ENCODE results near the gene UBR4. TPM values are rescaled to one million over a fixed set of nuclear protein-coding genes. Genes with fewer than 3 reads are reported as not detected.

UBR4 gene
- total RNA-seq, 1 donor from 2014 or later, result 125 TPM

- Histone ChIP-seq H3K27ac (no peak overlapping the region), H3K36me3 (peaks cover 97% of the 10 kb centered on the region), H3K4me3 (no peak overlapping the region), H3K27me3 (ENCODE audit: low read depth) (no peaks in the 10 kb centered on the region), H3K9me3 (no peaks in the 10 kb centered on the region), H3K4me1 (no peaks in the 10 kb centered on the region)
- intact Hi-C loops (cut with DNase I), result no loop called here
- ATAC-seq, result no peak
- DNase-seq, result no peak
- no peak for TF ChIP-seq CTCF (IDR thresholded peaks at IDR 0.05)
These were observed 17.1 kb downstream of the UBR4 start for GRCh38 chr1:19193004-19193403.

GRCh38 chr1:19191811-19192210 is 18.3 kb downstream of the UBR4 start:
- Histone ChIP-seq H3K27me3 (ENCODE audit: low read depth) (no peaks in the 10 kb centered on the region), H3K9me3 (no peaks in the 10 kb centered on the region), H3K27ac (no peak overlapping the region), H3K4me3 (no peak overlapping the region), H3K36me3 (peaks cover 97% of the 10 kb centered on the region), H3K4me1 (no peaks in the 10 kb centered on the region)
- ATAC-seq, result no peak
- TF ChIP-seq CTCF (IDR thresholded peaks at IDR 0.05), result no peak
- intact Hi-C loops (cut with DNase I), result no loop called here
- DNase-seq, result no peak

- H3K4me3 ChIP-seq, result no peak overlapping the region
- ATAC-seq, result no peak
- H3K27me3 ChIP-seq (ENCODE audit: low read depth), result no peaks in the 10 kb centered on the region
- no peak overlapping the region for H3K27ac ChIP-seq
- peaks cover 99% of the 10 kb centered on the region for H3K36me3 ChIP-seq
- no peak for DNase-seq
- H3K4me1 ChIP-seq, result no peaks in the 10 kb centered on the region
- no peaks in the 10 kb centered on the region for H3K9me3 ChIP-seq
- TF ChIP-seq CTCF (IDR thresholded peaks at IDR 0.05), result no peak
- intact Hi-C loops (cut with DNase I), result no loop called here
These were observed 19.6 kb downstream of the UBR4 start for GRCh38 chr1:19190468-19190867.

- H3K36me3 ChIP-seq, result peaks cover 99% of the 10 kb centered on the region
- no peaks in the 10 kb centered on the region for H3K4me1 ChIP-seq
- no peak for ATAC-seq
- no peak overlapping the region for H3K27ac ChIP-seq
- no peak for TF ChIP-seq CTCF (IDR thresholded peaks at IDR 0.05)
- no peak overlapping the region for H3K4me3 ChIP-seq
- H3K27me3 ChIP-seq (ENCODE audit: low read depth), result no peaks in the 10 kb centered on the region
- intact Hi-C loops (cut with DNase I), result no loop called here
- DNase-seq, result no peak
- no peaks in the 10 kb centered on the region for H3K9me3 ChIP-seq
These were observed 20.8 kb downstream of the UBR4 start for GRCh38 chr1:19189270-19189669.

- ATAC-seq (no peak), DNase-seq (no peak)
- TF ChIP-seq CTCF (IDR thresholded peaks at IDR 0.05), result no peak
- Histone ChIP-seq H3K27me3 (ENCODE audit: low read depth) (no peaks in the 10 kb centered on the region), H3K4me1 (no peaks in the 10 kb centered on the region), H3K4me3 (no peak overlapping the region), H3K27ac (no peak overlapping the region), H3K36me3 (peaks cover 99% of the 10 kb centered on the region), H3K9me3 (no peaks in the 10 kb centered on the region)
- intact Hi-C loops (cut with DNase I), result no loop called here
These were observed 22.2 kb downstream of the UBR4 start for GRCh38 chr1:19187852-19188251.

- TF ChIP-seq CTCF (IDR thresholded peaks at IDR 0.05), result no peak
- H3K36me3 ChIP-seq, result peaks cover 99% of the 10 kb centered on the region
These were observed 24.1 kb downstream of the UBR4 start for GRCh38 chr1:19186001-19186400.

More at GRCh38 chr1:19186001-19186400, 24.1 kb downstream of the UBR4 start:
- Histone ChIP-seq H3K27me3 (ENCODE audit: low read depth) (no peaks in the 10 kb centered on the region), H3K4me3 (no peak overlapping the region), H3K4me1 (no peaks in the 10 kb centered on the region), H3K9me3 (no peaks in the 10 kb centered on the region), H3K27ac (no peak overlapping the region)
- DNase-seq (no peak), ATAC-seq (no peak)
- intact Hi-C loops (cut with DNase I), result no loop called here
